Testis (tissue), 2 donors: ENCODE measurements around the gene S100A1.

Experiments used
- POLR2A ChIP-seq: fragments of 450-650 bp; IDR thresholded peaks from one replicate; pipeline ENCODE4 v1.6.1; 2017; ENCODE audit warnings: antibody characterized with exemption, mild to moderate bottlenecking, moderate library complexity
- TF ChIP-seq, protein P1 (sequence below), 3 experiments: fragments of 450-650 bp in 2 of 3; fragments of 200-600 bp in 1 of 3; sonication (generic) in 1 of 3; IDR thresholded peaks; one replicate each; pipeline ENCODE4 v1.5.1; 2016 to 2019; ENCODE audit warnings: antibody characterized with exemption in 3 of 3, mild to moderate bottlenecking in 2 of 3, moderate library complexity in 1 of 3

DNA sequence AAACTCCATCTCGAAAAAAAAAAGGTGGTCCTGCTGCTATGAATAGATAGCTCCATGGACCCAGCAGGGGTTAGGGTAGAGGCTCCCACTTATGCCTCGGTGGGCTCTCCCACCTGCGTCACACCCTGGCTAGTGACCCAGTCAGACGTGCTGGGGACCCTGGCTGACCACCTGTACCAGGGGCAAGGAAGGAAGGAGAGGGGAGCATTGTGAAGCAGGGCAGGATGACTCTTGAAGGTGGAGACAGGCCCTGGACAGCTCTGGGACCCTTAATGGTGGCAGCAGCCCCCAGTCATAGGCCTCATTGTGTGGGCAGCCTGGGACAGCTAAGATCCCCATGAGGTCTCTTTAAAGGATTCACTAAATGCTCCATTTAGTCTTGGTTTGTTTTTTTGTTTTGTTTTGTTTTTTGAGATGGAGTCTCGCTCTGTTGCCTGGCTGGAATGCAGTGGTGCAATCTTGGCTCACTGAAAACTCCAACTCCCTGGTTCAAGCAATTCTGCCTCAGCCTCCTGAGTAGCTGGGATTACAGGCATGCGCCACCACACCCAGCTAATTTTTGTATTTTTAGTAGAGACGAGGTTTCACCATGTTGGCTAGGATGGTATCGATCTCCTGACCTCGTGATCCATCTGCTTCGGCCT is 19.9 kb downstream of the S100A1 start:
- TF ChIP-seq, protein P1, sequence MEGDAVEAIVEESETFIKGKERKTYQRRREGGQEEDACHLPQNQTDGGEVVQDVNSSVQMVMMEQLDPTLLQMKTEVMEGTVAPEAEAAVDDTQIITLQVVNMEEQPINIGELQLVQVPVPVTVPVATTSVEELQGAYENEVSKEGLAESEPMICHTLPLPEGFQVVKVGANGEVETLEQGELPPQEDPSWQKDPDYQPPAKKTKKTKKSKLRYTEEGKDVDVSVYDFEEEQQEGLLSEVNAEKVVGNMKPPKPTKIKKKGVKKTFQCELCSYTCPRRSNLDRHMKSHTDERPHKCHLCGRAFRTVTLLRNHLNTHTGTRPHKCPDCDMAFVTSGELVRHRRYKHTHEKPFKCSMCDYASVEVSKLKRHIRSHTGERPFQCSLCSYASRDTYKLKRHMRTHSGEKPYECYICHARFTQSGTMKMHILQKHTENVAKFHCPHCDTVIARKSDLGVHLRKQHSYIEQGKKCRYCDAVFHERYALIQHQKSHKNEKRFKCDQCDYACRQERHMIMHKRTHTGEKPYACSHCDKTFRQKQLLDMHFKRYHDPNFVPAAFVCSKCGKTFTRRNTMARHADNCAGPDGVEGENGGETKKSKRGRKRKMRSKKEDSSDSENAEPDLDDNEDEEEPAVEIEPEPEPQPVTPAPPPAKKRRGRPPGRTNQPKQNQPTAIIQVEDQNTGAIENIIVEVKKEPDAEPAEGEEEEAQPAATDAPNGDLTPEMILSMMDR (IDR thresholded peaks at IDR 0.05), result no peak
- no peak for TF ChIP-seq POLR2A
